ENCODE data around the gene CHD9.

- TF ChIP-seq NFATC3 (IDR thresholded peaks at IDR 0.05), result no peak
- no peak for TF ChIP-seq HBP1 (CRISPR knock-in tag; IDR thresholded peaks at IDR 0.05)
- TF ChIP-seq POLR2AphosphoS2 (IDR thresholded peaks at IDR 0.05; ENCODE audit: low read length), result no peak
- no peak for TF ChIP-seq POLR2A (conservative IDR thresholded peaks at IDR 0.05)
- TF ChIP-seq ZNF274 (IDR thresholded peaks at IDR 0.05; ENCODE audit: borderline replicate concordance, low read depth, low read length), result no peak
- no peak for TF ChIP-seq BRCA1 (IDR thresholded peaks at IDR 0.05)
- no peak for TF ChIP-seq BRCA1 (CRISPR knock-in tag; IDR thresholded peaks at IDR 0.05)
- TF ChIP-seq EZH2 (IDR thresholded peaks at IDR 0.05; ENCODE audit: borderline replicate concordance, low read depth, low read length), result no peak
- TF ChIP-seq SMARCA4 (IDR thresholded peaks at IDR 0.05), result no peak
- TF ChIP-seq CTCF (IDR thresholded peaks at IDR 0.05 in 2 of 3, conservative IDR thresholded peaks at IDR 0.05 in 1 of 3; ENCODE audit: insufficient read depth in 2 of 3, low read depth in 1 of 3, low read length in 3 of 3), result no peak
- TF ChIP-seq HNRNPLL (IDR thresholded peaks at IDR 0.05; ENCODE audit: low read depth, low read length, poor library complexity, severe bottlenecking), result no peak
Observed at GRCh38 chr16:53084141-53084541, 29.4 kb downstream of the CHD9 start.
